Kidney (tissue), 14 donors: ENCODE data around the gene WDR72. TPM values are rescaled to one million over a fixed set of nuclear protein-coding genes. Genes with fewer than 3 reads are reported as not detected.
A peak's percentile ranks its signal among the peaks of the same experiment; 100 is the strongest.

ENCODE experiments used
- DNase-seq, 5 donors: peaks; one replicate each; pipeline ENCODE4 v3.0.0-alpha.2; 2013 to 2020
- FAIRE-seq: peaks from 2 replicates; lab custom pipeline; 2012; peaks lifted over from hg19 to GRCh38; lab: Jason Lieb, UNC
- H3K27ac ChIP-seq, 2 donors: one replicate each; pipeline ENCODE4 v1.7.0; 2013; ENCODE audit warnings: low read depth in 2 of 2, low read length in 2 of 2, inconsistent platforms in 1 of 2
- H3K27me3 ChIP-seq: one replicate; pipeline ENCODE4 v1.7.1; 2013; ENCODE audit warnings: low read length, inconsistent platforms; ENCODE audit not compliant: control insufficient read depth, insufficient read depth
- H3K36me3 ChIP-seq, 3 donors: one replicate each; pipeline versions ENCODE4 v1.7.0 to v1.7.1; 2013; ENCODE audit warnings: low read length in 3 of 3, control low read depth in 1 of 3, inconsistent platforms in 1 of 3; ENCODE audit not compliant: insufficient read depth in 3 of 3, control insufficient read depth in 2 of 3
- H3K4me1 ChIP-seq, 3 donors: one replicate each; pipeline versions ENCODE4 v1.7.0 to v1.7.1; 2013; ENCODE audit warnings: low read length in 3 of 3, inconsistent platforms in 1 of 3, low read depth in 1 of 3; ENCODE audit not compliant: control insufficient read depth in 2 of 3, insufficient read depth in 2 of 3
- H3K4me3 ChIP-seq, 3 donors: one replicate each; pipeline versions ENCODE4 v1.7.0 to v1.8.1; 2013; ENCODE audit warnings: low read length in 3 of 3, control low read depth in 1 of 3, inconsistent platforms in 1 of 3
- H3K9ac ChIP-seq, 3 donors: one replicate each; pipeline versions ENCODE4 v1.7.0 to v1.7.1; 2013; ENCODE audit warnings: low read length in 3 of 3, control low read depth in 1 of 3, inconsistent platforms in 1 of 3
- H3K9me3 ChIP-seq, 3 donors: one replicate each; pipeline versions ENCODE4 v1.7.0 to v1.7.1; 2013; ENCODE audit warnings: low read length in 3 of 3, control low read depth in 1 of 3, inconsistent platforms in 1 of 3; ENCODE audit not compliant: control insufficient read depth in 2 of 3, insufficient read depth in 1 of 3
- intact Hi-C: fragments of 100-400 bp; cut with DNase I; formaldehyde crosslinking; loops from one replicate; pipeline ENCODE4 v1.11.1; 2022
- polyA plus RNA-seq: library from polyadenylated mRNA; stranded (reverse); fragments of 350-450 nt; fragmentation: Illumina TruSeq; extraction: RNeasy Lipid Tissue Mini Kit (QIAGEN cat#74804); gene quantifications from one replicate; pipeline ENCODE4 v1.2.3, GENCODE V29; 2014; ENCODE audit warnings: low read depth, low replicate concordance; ENCODE audit not compliant: insufficient read depth
- total RNA-seq: library from RNA; stranded (reverse); fragmentation: NEBNext Ultra II Directional; extraction: Animal tissue kit (Norgen Biotek cat#: 25700); gene quantifications from one replicate; pipeline ENCODE4 v1.2.1, GENCODE V29; 2021
- TF ChIP-seq, protein P1 (sequence below): IDR thresholded peaks from 3 replicates; pipeline ENCODE4 v1.5.1; 2012; ENCODE audit warnings: mild to moderate bottlenecking, moderate library complexity, borderline replicate concordance; ENCODE audit not compliant: insufficient read depth; ENCODE audit errors: extremely low read depth
- donor health status: control.
- donor health status: control.
- donor health status: control.
- donor health status: control.
- donor health status: control.
- donor health status: DM: yes; HTN: yes; CAD: no.
- donor health status: Normal renal cell carcinoma (clear cell type).

Gene WDR72
- total and polyA plus RNA-seq, 2 donors from 2014 or later: 55.7 to 60.0 TPM

DNA sequence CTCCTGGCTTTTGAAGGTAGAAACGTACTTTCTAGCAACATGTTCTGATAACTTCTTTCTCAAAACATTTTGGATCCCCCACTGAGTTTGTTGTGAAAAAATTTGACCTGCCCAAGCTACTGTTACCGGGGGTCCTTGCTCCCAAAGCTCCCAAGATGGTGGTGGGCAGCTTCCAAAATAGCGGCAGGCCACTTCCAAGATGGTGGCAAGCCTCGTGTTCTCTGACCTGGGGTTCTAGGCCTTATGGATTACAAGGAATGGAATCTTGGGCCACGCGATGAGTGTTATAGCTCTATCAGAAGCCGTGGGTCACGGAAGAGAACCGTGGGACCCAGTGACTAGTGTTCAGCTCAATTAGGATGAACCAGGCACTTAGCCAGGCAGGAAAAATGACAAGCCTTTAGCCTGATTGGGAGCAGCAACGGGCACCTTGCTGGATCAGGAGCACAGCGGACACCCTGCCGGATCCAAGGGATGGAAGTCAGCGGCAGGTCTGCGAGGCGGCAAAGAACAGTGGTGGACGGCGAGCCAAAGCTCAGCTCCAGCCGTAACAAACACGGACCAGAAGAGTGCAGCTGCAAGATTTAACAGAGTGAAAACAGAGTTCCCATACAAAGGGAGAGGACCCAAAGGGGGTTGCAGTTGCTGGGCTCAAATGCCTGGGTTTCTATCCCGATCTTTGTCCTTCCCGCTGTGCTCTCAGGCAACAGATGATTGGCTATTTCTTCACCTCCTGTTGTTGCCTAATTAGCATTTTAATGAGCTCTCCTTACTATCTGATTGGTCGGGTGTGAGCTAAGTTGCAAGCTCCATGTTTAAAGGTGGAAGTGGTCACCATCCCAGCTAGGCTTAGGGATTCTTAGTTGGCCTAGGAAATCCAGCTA lies 133.3 kb downstream of the WDR72 start:
- Histone ChIP-seq H3K27ac (no peak overlapping the region), H3K4me1 (no peaks in the 10 kb centered on the region), H3K9ac (no peak overlapping the region), H3K27me3 (no peaks in the 10 kb centered on the region), H3K36me3 (peaks cover 0 to 9% (median 0%) of the 10 kb centered on the region in 3 donors), H3K4me3 (no peak overlapping the region), H3K9me3 (no peaks in the 10 kb centered on the region)
- peak in 1 of 5 donors; percentile 42 for DNase-seq
- TF ChIP-seq, protein P1, sequence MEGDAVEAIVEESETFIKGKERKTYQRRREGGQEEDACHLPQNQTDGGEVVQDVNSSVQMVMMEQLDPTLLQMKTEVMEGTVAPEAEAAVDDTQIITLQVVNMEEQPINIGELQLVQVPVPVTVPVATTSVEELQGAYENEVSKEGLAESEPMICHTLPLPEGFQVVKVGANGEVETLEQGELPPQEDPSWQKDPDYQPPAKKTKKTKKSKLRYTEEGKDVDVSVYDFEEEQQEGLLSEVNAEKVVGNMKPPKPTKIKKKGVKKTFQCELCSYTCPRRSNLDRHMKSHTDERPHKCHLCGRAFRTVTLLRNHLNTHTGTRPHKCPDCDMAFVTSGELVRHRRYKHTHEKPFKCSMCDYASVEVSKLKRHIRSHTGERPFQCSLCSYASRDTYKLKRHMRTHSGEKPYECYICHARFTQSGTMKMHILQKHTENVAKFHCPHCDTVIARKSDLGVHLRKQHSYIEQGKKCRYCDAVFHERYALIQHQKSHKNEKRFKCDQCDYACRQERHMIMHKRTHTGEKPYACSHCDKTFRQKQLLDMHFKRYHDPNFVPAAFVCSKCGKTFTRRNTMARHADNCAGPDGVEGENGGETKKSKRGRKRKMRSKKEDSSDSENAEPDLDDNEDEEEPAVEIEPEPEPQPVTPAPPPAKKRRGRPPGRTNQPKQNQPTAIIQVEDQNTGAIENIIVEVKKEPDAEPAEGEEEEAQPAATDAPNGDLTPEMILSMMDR: no peak
- no peak for FAIRE-seq
- intact Hi-C loops: no loop called here

DNA sequence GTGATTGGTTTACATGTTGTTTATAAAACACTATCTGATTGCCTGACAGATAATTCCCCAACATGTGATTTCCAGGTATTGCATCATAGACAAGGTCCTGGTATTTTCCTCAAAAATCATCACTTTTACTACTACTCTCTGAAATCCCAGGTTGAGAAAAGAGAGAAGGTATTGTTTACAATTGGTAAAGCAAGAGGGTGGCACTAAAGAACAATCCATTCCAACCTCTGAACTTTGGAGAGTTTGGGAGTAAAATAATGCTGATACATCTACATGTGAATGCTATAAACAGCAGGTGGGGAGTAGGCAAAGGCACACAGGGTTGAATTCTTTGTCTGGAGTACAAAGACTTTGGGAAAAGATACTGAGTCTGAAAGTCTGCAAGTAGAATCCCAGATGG lies 134.2 kb downstream of the WDR72 start:
- Histone ChIP-seq H3K9ac (no peak overlapping the region), H3K9me3 (no peaks in the 10 kb centered on the region), H3K27me3 (no peaks in the 10 kb centered on the region), H3K4me1 (no peaks in the 10 kb centered on the region), H3K36me3 (peaks cover 0 to 9% (median 0%) of the 10 kb centered on the region in 3 donors), H3K4me3 (no peak overlapping the region), H3K27ac (no peak overlapping the region)
- DNase-seq (no peak), FAIRE-seq (no peak)
- intact Hi-C loops: no loop called here
- TF ChIP-seq, protein P1: no peak

DNA sequence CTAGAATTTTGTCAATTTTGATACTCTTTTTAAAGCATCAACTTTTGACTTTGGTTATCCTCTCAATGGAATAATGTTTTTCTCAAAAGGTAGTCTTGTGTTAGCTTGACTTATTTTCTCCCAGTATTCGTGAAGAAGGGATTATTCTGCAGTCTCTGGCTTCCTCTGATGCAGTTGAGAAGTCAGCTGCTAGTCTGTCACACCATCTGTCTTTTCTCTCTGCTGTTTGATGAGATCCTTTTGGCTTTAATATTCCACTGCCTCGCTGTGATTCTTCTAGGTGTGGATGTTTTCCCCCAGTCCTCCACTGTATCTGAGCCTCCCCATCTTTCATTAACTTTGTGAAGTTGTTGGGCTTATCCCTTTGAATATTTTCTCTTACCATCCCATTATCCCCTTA lies 141.0 kb downstream of the WDR72 start:
- TF ChIP-seq, protein P1: no peak
- FAIRE-seq: no peak
- no peaks in the 10 kb centered on the region for H3K9me3 ChIP-seq
- intact Hi-C loops: no loop called here
- peaks cover 0 to 14% (median 12%) of the 10 kb centered on the region in 3 donors for H3K36me3 ChIP-seq
- H3K27ac ChIP-seq: no peak overlapping the region
- no peak overlapping the region for H3K9ac ChIP-seq
- H3K27me3 ChIP-seq: no peaks in the 10 kb centered on the region
- DNase-seq: no peak
- no peaks in the 10 kb centered on the region for H3K4me1 ChIP-seq
- no peak overlapping the region for H3K4me3 ChIP-seq
